Astrocyte (in vitro differentiated cells and primary cell): ENCODE measurements around the gene PAK6.

Experiments
- CTCF ChIP-seq: IDR thresholded peaks from 2 replicates; pipeline ENCODE4 v1.5.1; 2011; ENCODE audit warnings: low read depth, mild to moderate bottlenecking, inconsistent platforms, low read length, moderate library complexity; ENCODE audit not compliant: insufficient read depth
- EZH2 ChIP-seq: IDR thresholded peaks from 2 replicates; pipeline ENCODE4 v1.6.1; 2012; ENCODE audit warnings: mild to moderate bottlenecking, low read length, inconsistent platforms; ENCODE audit not compliant: insufficient read depth

GRCh38 chr15:40245666-40246450 lies 7.0 kb downstream of the PAK6 start:
- no peak for TF ChIP-seq CTCF
- no peak for TF ChIP-seq EZH2
